ENCODE data around the gene VEGFA.

- TF ChIP-seq POLR2A (IDR thresholded peaks at IDR 0.05) (no peak), CTCF (IDR thresholded peaks at IDR 0.05) (no peak)
Observed at GRCh38 chr6:43759907-43760206, 10.2 kb upstream of the VEGFA start.

All from lower leg skin (tissue), 3 donors.